Fibroblast of mammary gland (primary cell): ENCODE measurements around the gene ZER1.

ENCODE experiments used
- DNase-seq: peaks from one replicate; pipeline ENCODE4 v3.0.0-alpha.2; 2010; ENCODE audit warnings: low read depth
- H3K4me3 ChIP-seq: 2 replicates; pipeline ENCODE4 v1.5.1; 2011; ENCODE audit warnings: low read depth, mild to moderate bottlenecking, low read length, moderate library complexity; ENCODE audit not compliant: control insufficient read depth
- CTCF ChIP-seq: conservative IDR thresholded peaks from 2 replicates; pipeline ENCODE4 v1.5.1; 2011; ENCODE audit warnings: low read depth, low read length, inconsistent platforms; ENCODE audit not compliant: control insufficient read depth, insufficient read depth

The ZER1 gene

GRCh38 chr9:128723352-128723865 lies 48.3 kb downstream of the ZER1 start:
- no peak for DNase-seq
- H3K4me3 ChIP-seq: peak overlapping the region; percentile 70
- TF ChIP-seq CTCF: no peak

GRCh38 chr9:128722380-128723351 lies 49.1 kb downstream of the ZER1 start:
- no peak for TF ChIP-seq CTCF
- DNase-seq: no peak
- H3K4me3 ChIP-seq: no peak overlapping the region

GRCh38 chr9:128721487-128722010 lies 50.2 kb downstream of the ZER1 start:
- no peak for TF ChIP-seq CTCF
- no peak overlapping the region for H3K4me3 ChIP-seq
- DNase-seq: no peak

- no peak overlapping the region for H3K4me3 ChIP-seq
- no peak for DNase-seq
- TF ChIP-seq CTCF: no peak
Measured at GRCh38 chr9:128720841-128721486, 50.8 kb downstream of the ZER1 start.

GRCh38 chr9:128719919-128720605 lies 51.7 kb downstream of the ZER1 start:
- H3K4me3 ChIP-seq: no peak overlapping the region
- no peak for TF ChIP-seq CTCF
- DNase-seq: no peak

GRCh38 chr9:128718475-128718874 lies 53.3 kb downstream of the ZER1 start:
- no peak for TF ChIP-seq CTCF
- no peak overlapping the region for H3K4me3 ChIP-seq
- no peak for DNase-seq
